HG02571 (cell line): ENCODE measurements around the gene ELMO1.

ENCODE experiments used
- ATAC-seq: cut with Tn5 transposase; IDR thresholded peaks from one replicate; pipeline ENCODE4 v1.9.1; 2021; ENCODE audit warnings: mild to moderate bottlenecking, moderate library complexity; ENCODE audit not compliant: unreplicated experiment

Gene ELMO1

GRCh38 chr7:37448636-37449361 is at the start of gene ELMO1:
ELMO1 (minus strand) TSS chr7:37448864; CDS start chr7:37342690, 106,174 bp downstream.
- ATAC-seq, result peak; percentile 95

- ATAC-seq, result no peak
These were observed 48.9 kb upstream of the ELMO1 start for GRCh38 chr7:37497576-37497975.

DNA sequence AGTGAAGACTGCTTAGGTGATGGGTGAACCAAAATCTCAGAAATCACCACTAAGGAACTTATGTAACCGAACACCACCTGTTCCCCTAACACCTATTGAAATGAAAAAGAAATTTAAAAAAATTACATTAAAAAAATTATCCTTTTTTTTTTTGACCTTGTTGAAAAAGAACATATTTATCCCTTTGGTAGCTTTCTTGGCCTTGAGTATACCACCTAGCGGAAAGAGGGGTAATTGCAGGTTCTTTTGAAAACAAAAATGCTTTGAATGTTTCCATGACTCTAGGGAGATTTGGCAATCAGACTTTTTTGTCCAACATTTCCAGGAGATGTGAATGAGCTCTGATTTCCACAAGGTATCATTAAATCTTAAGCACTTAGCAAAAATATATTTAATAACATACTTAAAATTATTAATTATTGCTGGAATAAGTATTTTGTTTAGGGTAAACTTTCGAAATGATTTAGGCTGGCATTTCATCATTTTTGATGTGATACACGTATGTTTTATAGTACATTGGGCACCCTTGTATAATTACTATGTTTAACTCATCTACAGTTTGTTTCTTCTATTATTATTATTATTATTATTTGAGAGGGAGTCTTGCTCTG is 47.0 kb upstream of the ELMO1 start:
- no peak for ATAC-seq

DNA sequence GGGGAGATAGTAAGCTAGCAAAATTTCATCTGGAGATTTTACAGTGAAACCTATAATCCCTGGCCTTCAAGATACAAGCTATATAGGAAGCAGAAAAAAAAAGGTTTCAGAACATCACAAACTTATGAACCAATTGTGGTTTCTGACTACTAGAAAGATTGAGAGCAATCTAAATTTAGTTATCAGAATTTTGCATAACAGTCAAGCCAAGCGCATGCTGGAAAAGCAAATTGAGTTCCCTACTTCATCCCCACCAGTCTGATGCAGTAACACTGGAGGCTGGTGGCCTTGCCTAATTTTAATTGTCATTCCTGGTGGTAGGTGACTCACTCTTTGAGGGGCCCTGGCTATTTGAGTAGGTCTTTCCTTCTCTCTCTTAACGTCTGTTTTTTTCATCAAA is 46.3 kb upstream of the ELMO1 start:
- no peak for ATAC-seq

GRCh38 chr7:37493810-37494209 is 45.1 kb upstream of the ELMO1 start:
- no peak for ATAC-seq

GRCh38 chr7:37493123-37493522 is 44.5 kb upstream of the ELMO1 start:
- ATAC-seq, result no peak

- ATAC-seq, result no peak
These were observed 43.4 kb upstream of the ELMO1 start for GRCh38 chr7:37491919-37492694.

DNA sequence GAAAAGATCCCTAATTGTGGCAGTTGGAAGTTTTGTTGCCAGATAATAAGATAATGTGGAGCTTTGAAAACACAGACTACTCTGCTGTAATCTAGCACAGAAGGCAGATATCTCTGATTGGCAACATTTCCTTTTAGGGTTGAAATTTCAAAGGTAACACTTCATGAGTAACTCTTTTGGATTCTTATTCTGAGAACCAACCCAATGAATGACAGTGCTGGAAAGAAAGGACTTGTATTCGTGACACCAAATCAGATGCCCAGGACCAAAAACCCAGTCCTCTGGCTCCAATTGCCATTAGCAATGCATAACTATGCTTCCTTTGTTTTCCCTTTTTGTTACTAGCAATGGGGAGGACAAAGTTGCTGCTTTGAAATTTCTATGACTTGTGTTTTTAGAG is 41.0 kb upstream of the ELMO1 start:
- ATAC-seq, result no peak

DNA sequence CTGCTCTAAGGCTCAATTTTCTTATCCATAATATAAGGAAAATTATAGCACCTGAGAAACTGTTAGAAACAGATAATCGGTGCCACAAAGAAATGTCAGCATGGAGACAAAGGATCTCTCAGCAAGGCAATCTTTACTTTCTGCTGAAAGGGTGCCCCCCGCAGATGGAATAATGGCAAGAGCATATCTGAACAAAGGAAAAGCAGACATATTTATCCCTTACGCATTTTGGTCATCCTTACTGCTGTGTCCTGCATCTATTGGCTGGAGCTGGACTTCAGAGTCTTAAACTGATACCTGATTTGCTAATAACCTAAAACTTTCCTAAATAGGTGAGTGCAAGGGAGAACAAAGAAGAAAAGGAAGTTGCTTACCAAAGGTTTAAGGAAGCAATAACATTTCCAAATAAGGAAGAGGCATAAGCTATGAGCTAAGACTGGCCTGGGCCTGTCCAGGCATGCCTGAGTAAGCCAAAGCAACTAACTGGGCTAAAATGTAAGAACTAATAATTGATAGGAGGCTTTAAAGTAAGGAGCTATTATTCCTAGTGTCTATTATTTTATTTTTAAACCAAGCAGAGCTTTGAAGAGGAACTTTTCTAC is 39.6 kb upstream of the ELMO1 start:
- no peak for ATAC-seq

DNA sequence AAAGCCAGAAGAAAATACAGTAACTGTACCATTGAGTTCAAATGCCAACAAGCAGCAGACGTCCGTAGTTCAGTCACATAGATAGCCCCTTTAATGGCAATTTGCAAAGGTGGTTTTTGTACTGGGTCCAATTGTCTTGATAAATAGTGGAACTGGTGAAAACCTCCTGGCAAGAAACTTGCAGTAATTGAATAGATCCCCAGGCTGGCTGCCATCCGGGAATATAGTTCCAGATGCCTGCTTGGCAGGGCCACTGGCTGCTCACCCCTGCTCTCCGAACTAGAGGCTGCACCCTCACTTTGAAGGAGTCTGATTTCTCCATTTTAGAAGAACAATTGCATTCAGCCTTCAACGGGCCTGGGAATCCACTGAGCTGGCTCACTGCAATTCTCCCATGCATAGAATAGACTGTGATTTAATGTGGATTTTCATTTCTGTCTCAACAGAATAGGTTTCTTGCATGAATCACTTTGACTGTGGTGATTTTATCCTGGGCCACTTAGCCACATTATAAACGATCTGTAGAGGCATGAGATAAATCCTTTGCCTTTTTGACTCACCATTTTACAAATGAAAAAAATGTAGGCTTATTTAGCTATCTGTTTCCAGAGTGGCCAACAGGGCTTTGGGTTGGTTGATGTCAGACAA is 35.9 kb upstream of the ELMO1 start:
- no peak for ATAC-seq

DNA sequence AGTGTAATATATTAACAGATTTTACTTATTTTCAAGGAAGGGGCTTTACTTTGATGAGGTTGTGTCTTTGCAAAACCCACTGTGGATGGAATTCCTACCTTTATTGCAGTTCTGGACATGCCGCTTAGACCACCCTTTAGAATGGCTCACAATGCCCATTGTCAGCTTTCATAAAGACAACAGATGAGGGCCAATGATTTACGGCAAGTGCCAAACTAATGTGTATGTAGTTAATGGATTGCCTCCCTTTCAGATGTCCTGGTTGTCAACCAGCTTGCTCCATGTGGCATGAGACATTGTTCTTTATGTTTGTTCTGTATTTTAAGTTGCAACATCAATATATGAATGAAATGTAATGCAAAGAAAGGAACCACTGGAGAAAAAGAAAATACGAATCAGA is 35.0 kb upstream of the ELMO1 start:
- ATAC-seq, result no peak

DNA sequence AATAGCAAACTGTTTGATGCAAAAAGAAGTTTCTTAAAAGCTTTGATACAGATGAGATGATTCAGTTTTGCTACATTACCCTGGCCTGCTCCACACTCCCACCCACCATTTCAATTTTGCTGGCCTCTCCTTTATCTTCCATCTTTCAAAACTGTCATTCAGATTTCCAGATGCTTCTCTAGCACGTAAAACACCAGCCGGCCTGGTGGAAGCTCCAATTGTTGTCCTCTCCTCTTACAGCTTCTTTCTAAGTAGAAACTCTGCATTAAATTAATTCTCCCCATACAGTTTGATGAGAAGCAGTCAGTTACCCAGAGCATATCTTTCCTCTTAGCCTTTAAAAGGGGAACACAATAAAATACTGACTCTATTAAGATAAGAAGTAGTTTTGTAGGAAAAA is 34.3 kb upstream of the ELMO1 start:
- ATAC-seq, result no peak

DNA sequence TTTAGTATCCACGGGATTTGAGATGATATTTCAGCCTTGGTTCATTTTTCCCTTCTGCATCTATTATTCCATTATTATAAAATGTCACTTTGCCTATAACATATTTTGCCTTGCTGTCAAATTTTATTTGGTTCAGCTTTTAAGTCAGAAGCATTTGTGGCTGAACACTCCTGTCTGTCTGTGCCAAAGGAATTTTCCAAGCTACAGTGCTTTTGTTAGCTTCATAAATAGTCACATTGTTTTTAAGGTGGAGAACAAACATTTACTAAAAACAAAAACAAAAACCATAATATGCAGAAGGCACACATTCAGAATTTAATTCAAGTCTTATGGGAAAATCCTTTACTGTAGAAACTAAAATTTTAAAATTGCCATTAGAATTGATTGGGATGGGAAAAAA is 33.8 kb upstream of the ELMO1 start:
- ATAC-seq, result no peak

GRCh38 chr7:37481722-37482288 is 33.1 kb upstream of the ELMO1 start:
- no peak for ATAC-seq

DNA sequence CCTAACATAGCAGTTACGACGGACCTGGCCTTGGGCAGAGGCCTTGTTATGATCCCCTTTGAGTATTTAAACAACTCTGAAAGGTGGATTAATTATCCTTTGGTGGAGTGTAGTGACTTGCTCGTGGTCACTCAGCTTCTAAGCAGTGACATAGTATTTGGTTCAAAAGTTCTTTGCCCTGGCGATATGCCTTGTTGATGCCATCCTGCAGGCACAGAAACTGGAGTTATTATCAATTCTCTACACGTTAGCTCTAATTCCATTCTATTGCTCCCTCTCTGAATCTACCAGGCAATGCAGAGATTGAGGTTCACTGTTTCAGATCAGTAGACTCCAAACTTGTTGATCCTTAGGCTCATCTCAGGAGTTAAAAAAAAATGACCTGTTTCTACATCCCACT is 32.5 kb upstream of the ELMO1 start:
- ATAC-seq, result no peak

- no peak for ATAC-seq
These were observed 31.7 kb upstream of the ELMO1 start for GRCh38 chr7:37480041-37481031.

DNA sequence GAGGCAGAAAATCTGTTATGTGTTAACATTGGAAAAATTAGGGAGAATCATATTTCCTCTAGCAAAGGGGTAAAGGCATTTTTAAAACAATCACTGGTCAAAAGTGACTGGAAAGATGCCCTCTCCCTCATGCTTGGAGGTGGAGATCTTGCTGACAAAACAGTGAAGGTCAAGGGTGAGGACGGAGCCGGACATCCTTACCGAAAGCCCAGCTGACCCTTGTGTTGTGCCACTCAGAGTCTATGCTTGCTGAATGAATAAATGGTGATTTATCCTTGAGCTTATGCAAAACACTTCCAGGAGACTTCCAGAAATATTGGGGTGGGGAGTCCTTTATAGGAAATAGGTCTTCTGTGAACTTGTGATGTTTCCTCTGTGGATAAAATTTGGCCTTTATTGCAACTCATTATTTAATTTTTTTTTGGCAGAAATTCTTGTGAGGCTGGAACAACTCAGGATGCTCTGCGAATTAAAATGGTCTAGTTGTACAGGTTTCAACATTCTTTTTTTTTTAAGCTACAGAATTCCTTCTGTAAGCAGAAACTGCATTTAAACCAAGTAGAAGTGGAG is 28.3 kb upstream of the ELMO1 start:
- ATAC-seq, result no peak

GRCh38 chr7:37476428-37476827 is 27.8 kb upstream of the ELMO1 start:
- ATAC-seq, result no peak

- no peak for ATAC-seq
These were observed 27.0 kb upstream of the ELMO1 start for GRCh38 chr7:37475646-37476045.
